ENCODE data around the gene FOXL1. TPM values are rescaled to one million over a fixed set of nuclear protein-coding genes. Genes with fewer than 3 reads are reported as not detected.

The FOXL1 gene
- total RNA-seq, 1 donor from 2014 or later = 0.07 TPM

- Histone ChIP-seq H3K79me2 (ENCODE audit: low read depth) (no peaks in the 10 kb centered on the region), H2AFZ (replicated peaks) (no peak overlapping the region), H3K27me3 (no peaks in the 10 kb centered on the region), H3F3A (ENCODE audit: low read depth) (no peaks in the 10 kb centered on the region), H3K4me3 (no peak overlapping the region), H3K27ac (no peak overlapping the region), H3K4me2 (no peak overlapping the region), H3K36me3 (no peaks in the 10 kb centered on the region), H3K4me1 (no peaks in the 10 kb centered on the region), H4K20me1 (ENCODE audit: low read depth) (no peaks in the 10 kb centered on the region), H3K9ac (no peak overlapping the region), H3K9me3 (ENCODE audit: low read depth) (no peaks in the 10 kb centered on the region)
- H3K9me3 Mint-ChIP-seq = no peaks in the 10 kb centered on the region
- no peaks in the 10 kb centered on the region for H3K36me3 Mint-ChIP-seq
- peaks cover 13% of the 10 kb centered on the region for H3K4me1 Mint-ChIP-seq
- no peak for DNase-seq (ENCODE audit: low spot score)
- no peak overlapping the region for H3K4me3 Mint-ChIP-seq
- peaks cover 9% of the 10 kb centered on the region for H3K27me3 Mint-ChIP-seq (ENCODE audit: insufficient read depth, low read depth)
- no peak for TF ChIP-seq CTCF (IDR thresholded peaks at IDR 0.05)
- no peak for TF ChIP-seq EZH2phosphoT487 (IDR thresholded peaks at IDR 0.05)
- TF ChIP-seq EZH2 (IDR thresholded peaks at IDR 0.05) = no peak
- H3K27ac Mint-ChIP-seq = no peak overlapping the region
Observed at GRCh38 chr16:86626966-86627365, 48.6 kb downstream of the FOXL1 start.

GRCh38 chr16:86628614-86629013 is 50.3 kb downstream of the FOXL1 start:
- H3K9me3 Mint-ChIP-seq = no peaks in the 10 kb centered on the region
- H3K4me3 Mint-ChIP-seq = no peak overlapping the region
- no peaks in the 10 kb centered on the region for H3K9me3 ChIP-seq (ENCODE audit: low read depth)
- no peak for DNase-seq (ENCODE audit: low spot score)
- H3K4me1 ChIP-seq = no peaks in the 10 kb centered on the region
- no peaks in the 10 kb centered on the region for H3K27me3 ChIP-seq
- H2AFZ ChIP-seq (replicated peaks) = no peak overlapping the region
- no peak overlapping the region for H3K27ac ChIP-seq
- no peak overlapping the region for H3K27ac Mint-ChIP-seq
- H3K4me3 ChIP-seq = no peak overlapping the region
- TF ChIP-seq EZH2phosphoT487 (IDR thresholded peaks at IDR 0.05) = no peak
- TF ChIP-seq EZH2 (IDR thresholded peaks at IDR 0.05) = no peak
- no peak for TF ChIP-seq CTCF (IDR thresholded peaks at IDR 0.05)
- no peaks in the 10 kb centered on the region for H3K36me3 ChIP-seq
- no peaks in the 10 kb centered on the region for H3K79me2 ChIP-seq (ENCODE audit: low read depth)
- no peaks in the 10 kb centered on the region for H4K20me1 ChIP-seq (ENCODE audit: low read depth)
- no peak overlapping the region for H3K9ac ChIP-seq
- H3K27me3 Mint-ChIP-seq (ENCODE audit: insufficient read depth, low read depth) = peaks cover 14% of the 10 kb centered on the region
- no peaks in the 10 kb centered on the region for H3F3A ChIP-seq (ENCODE audit: low read depth)
- no peak overlapping the region for H3K4me2 ChIP-seq
- no peaks in the 10 kb centered on the region for H3K36me3 Mint-ChIP-seq
- H3K4me1 Mint-ChIP-seq = peaks cover 9% of the 10 kb centered on the region

GRCh38 chr16:86630471-86630870 is 52.1 kb downstream of the FOXL1 start:
- no peak overlapping the region for H3K27ac ChIP-seq
- Mint-ChIP-seq H3K36me3 (no peaks in the 10 kb centered on the region), H3K27ac (no peak overlapping the region), H3K27me3 (ENCODE audit: insufficient read depth, low read depth) (peaks cover 22% of the 10 kb centered on the region), H3K9me3 (no peaks in the 10 kb centered on the region), H3K4me3 (no peak overlapping the region), H3K4me1 (peaks cover 21% of the 10 kb centered on the region)
- no peak overlapping the region for H3K4me3 ChIP-seq
- no peaks in the 10 kb centered on the region for H3K27me3 ChIP-seq
- no peaks in the 10 kb centered on the region for H3K36me3 ChIP-seq
- no peaks in the 10 kb centered on the region for H3K79me2 ChIP-seq (ENCODE audit: low read depth)
- no peaks in the 10 kb centered on the region for H3F3A ChIP-seq (ENCODE audit: low read depth)
- no peaks in the 10 kb centered on the region for H4K20me1 ChIP-seq (ENCODE audit: low read depth)
- H2AFZ ChIP-seq (replicated peaks) = no peak overlapping the region
- H3K4me2 ChIP-seq = no peak overlapping the region
- DNase-seq (ENCODE audit: low spot score) = no peak
- TF ChIP-seq CTCF (IDR thresholded peaks at IDR 0.05) (no peak), EZH2phosphoT487 (IDR thresholded peaks at IDR 0.05) (no peak), EZH2 (IDR thresholded peaks at IDR 0.05) (no peak)
- H3K9me3 ChIP-seq (ENCODE audit: low read depth) = no peaks in the 10 kb centered on the region
- no peak overlapping the region for H3K9ac ChIP-seq
- H3K4me1 ChIP-seq = peaks cover 11% of the 10 kb centered on the region

Measured in neural progenitor cell (in vitro differentiated cells).